Lower leg skin (tissue), 4 donors: ENCODE results near the gene ADCY7. TPM values are rescaled to one million over a fixed set of nuclear protein-coding genes. Genes with fewer than 3 reads are reported as not detected.
A peak's percentile ranks its signal among the peaks of the same experiment; 100 is the strongest.

Source experiments
- DNase-seq, 2 donors: peaks; one replicate each; pipeline ENCODE4 v3.0.0-alpha.2; 2019; ENCODE audit warnings: low spot score in 2 of 2
- H3K4me3 ChIP-seq: fragments of 200-600 bp; sonication (generic); 2 replicates; pipeline ENCODE4 v1.5.1; 2017; ENCODE audit warnings: mild to moderate bottlenecking, low read depth; ENCODE audit not compliant: poor library complexity, severe bottlenecking
- CTCF ChIP-seq, 3 donors: fragments of 450-650 bp; IDR thresholded peaks; one replicate each; pipeline ENCODE4 v1.5.1; 2016; ENCODE audit warnings: antibody characterized with exemption in 3 of 3, mild to moderate bottlenecking in 3 of 3, moderate library complexity in 2 of 3
- POLR2A ChIP-seq, 2 donors: fragments of 450-650 bp; IDR thresholded peaks; one replicate each; pipeline ENCODE4 v1.6.1; 2016 to 2017; ENCODE audit warnings: antibody characterized with exemption in 2 of 2, mild to moderate bottlenecking in 1 of 2, moderate library complexity in 1 of 2
- WGBS, 2 donors: methylation state at CpG; one replicate each; pipeline ENCODE4 v1.1.5; 2018; 5-methylcytosine and 5-hydroxymethylcytosine counted together
- intact Hi-C: fragments of 100-400 bp; cut with DNase I; formaldehyde crosslinking; loops from one replicate; pipeline ENCODE4 v1.15.0; 2023; ENCODE audit warnings: low total_unique reads
- total RNA-seq, 4 donors: library from RNA; depleted of rRNA; stranded (reverse); fragments of >200 nt; gene quantifications; one replicate each; pipeline ENCODE4 v1.1.0, GENCODE V29; 2016

The ADCY7 gene
- total RNA-seq, 4 donors from 2014 or later: 14.0 to 28.2 (median 21.0) TPM

DNA sequence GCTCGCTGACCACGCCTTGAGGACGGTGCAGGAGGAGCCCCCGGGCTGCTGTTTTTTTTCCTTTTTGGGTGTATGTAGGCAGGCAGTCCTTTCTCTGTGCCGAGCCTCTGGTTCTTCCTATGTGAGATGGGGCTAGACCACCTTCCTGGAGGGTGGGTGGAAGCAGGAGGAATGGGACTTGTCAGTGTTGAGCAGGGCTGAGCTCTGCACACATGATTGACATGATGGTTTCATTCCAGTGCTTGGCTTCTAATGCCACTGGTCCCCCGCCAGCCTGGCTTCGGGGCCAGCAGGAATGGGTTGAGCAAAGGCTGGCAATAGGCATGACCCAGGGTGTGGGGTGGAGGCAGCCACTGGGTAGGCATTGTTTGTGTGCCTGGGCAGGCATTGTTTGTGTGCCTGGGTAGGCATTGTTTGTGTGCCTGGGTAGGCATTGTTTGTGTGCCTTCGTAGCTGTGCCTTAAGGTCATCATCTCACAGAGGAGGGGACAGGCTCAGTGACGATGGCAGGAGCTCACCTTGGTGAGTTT is 14.2 kb upstream of the ADCY7 start:
- intact Hi-C loops: no loop called here
- no peak for TF ChIP-seq POLR2A (IDR thresholded peaks at IDR 0.05)
- TF ChIP-seq CTCF (IDR thresholded peaks at IDR 0.05): no peak
- H3K4me3 ChIP-seq: no peak overlapping the region
- peak in 1 of 2 donors; percentile 68 for DNase-seq
- WGBS, 2 donors: 73 to 83% methylated on average over 7 to 9 of the region's 9 CpGs

DNA sequence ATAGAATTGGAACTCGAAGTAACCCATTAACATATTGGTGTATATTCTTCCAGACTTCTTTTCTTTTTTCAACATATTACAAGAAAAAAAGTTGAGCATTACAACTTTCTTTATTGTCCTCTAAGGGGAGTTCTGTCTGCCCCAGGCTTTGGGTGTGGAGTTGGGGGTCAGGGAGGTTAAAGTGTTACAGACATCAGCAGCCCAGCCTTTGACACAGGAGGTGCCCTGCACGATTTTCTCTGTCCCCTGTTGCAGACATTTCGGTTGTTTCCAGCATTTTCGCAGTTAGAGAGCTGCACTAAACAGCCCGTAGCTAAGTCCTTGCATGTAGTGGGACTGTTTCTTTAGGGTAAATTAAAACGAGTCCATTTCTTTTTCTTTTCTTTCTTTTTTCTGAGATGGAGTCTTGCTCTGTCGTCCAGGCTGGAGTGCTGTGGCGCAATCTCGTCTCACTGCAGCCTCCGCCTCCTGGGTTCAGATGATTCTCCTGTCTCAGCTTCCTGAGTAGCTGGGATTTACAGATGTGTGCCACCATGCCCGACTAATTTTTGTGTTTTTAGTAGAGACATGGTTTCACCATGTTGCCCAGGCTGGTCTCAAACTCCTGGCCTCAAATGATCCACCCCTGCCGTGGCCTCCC is 13.4 kb upstream of the ADCY7 start:
- WGBS, 2 donors: 59 to 65% methylated on average over 12 of the region's 12 CpGs
- TF ChIP-seq CTCF (IDR thresholded peaks at IDR 0.05) (no peak), POLR2A (IDR thresholded peaks at IDR 0.05) (no peak)
- H3K4me3 ChIP-seq: no peak overlapping the region
- DNase-seq: peak; percentile 22 to 77
- intact Hi-C loops: no loop called here

DNA sequence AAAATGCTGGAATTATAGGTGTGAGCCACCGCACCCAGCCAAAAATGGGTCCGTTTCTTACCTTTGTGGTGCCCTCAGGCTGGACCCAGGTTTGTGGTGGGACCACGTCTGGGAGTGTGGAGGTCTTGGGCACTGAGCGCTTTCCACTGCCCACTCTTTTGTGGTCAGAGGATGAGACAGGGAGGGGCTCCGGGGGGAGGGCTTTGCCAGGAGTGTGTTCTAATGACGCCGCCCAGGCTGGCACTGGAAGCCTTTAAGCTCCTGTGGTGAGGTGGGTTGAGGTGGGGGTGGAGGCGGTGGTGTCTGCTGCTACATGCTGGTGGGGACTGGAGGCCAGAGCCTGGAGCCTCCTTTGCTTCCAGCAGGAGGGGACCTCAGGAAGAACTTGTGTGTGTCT is 12.8 kb upstream of the ADCY7 start:
- peak; percentile 9 to 85 for DNase-seq
- whole genome bisulfite sequencing, 2 donors: 70 to 82% methylated on average over 8 of the region's 8 CpGs

DNA sequence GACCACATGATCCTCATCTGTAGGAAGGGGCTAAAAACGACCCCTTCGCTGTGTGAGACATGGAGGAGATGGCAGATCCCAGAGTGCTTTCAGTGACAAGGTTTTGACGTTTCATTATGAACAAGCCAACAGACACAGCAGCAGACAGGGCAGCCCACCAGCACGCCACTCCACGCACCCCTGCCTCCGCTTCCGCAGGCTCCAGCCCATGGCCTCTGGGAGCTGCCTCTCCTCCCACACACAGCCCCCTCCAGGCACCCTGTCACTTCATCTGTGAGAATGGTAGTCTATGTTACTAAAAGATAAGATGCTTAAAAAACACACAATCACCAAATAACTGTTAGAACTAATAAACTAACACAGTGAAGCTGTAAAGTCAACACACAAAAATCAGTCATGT is 12.3 kb upstream of the ADCY7 start:
- peak in 1 of 2 donors; percentile 43 for DNase-seq
- intact Hi-C loops: no loop called here
- no peak for TF ChIP-seq CTCF (IDR thresholded peaks at IDR 0.05)
- no peak for TF ChIP-seq POLR2A (IDR thresholded peaks at IDR 0.05)
- 76 to 82% methylated on average over 7 of the region's 7 CpGs for WGBS, 2 donors
- no peak overlapping the region for H3K4me3 ChIP-seq

More for the DNA sequence above, 12.8 kb upstream of the ADCY7 start:
- intact Hi-C loops: no loop called here
- H3K4me3 ChIP-seq: no peak overlapping the region
- TF ChIP-seq POLR2A (IDR thresholded peaks at IDR 0.05): no peak
- TF ChIP-seq CTCF (IDR thresholded peaks at IDR 0.05): no peak

GRCh38 chr16:50255538-50255937 is 10.8 kb upstream of the ADCY7 start:
- TF ChIP-seq POLR2A (IDR thresholded peaks at IDR 0.05): no peak
- TF ChIP-seq CTCF (IDR thresholded peaks at IDR 0.05): no peak
- no peak overlapping the region for H3K4me3 ChIP-seq
- DNase-seq: peak in 1 of 2 donors; percentile 49
- intact Hi-C loops: no loop called here
- 94 to 95% methylated on average over 2 of the region's 2 CpGs for WGBS, 2 donors

DNA sequence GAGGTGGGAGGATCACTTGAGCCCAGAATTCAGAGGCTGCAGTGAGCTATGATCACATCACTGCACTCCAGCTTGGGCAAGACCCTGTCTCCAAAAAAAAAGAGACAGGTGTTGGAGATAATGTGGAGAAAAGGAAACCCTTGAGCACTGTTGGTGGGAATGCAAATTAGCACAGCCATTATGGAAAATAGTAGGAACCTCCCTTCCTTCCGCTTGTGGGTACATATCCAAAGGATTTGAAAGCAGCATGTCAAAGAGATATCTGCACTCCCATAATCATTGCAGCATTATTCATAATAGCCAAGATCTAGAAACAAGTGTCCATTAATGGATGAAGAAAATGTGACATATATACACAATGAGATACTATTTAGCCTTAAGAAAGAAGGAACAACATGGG is 9.7 kb upstream of the ADCY7 start:
- intact Hi-C loops: no loop called here
- TF ChIP-seq POLR2A (IDR thresholded peaks at IDR 0.05) (no peak), CTCF (IDR thresholded peaks at IDR 0.05) (no peak)
- H3K4me3 ChIP-seq: no peak overlapping the region
- WGBS, 2 donors: 86 to 87% methylated on average over 1 of the region's 1 CpG
- no peak for DNase-seq
